ENCODE results near the gene SMARCD2.

DNA sequence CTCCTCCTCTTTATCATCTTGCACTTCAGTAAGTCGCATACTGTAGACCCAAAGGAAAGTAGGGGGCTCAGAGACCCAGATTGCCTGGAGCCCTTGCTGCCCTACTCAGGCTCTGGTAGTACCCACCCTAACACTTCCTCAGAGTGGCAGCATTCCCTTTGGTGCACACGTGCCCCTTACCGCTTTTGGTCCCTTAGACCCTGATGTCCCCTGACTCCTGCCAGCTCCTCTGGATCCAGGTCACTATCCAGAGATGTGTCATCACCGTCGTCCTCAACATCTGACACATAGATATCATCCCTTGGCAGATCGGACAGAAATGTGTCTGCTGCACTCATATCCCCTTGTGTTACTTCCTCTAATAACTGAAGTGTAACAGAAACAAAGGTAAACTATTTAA, 20.7 kb downstream of the SMARCD2 start:
- TF ChIP-seq, protein P1, sequence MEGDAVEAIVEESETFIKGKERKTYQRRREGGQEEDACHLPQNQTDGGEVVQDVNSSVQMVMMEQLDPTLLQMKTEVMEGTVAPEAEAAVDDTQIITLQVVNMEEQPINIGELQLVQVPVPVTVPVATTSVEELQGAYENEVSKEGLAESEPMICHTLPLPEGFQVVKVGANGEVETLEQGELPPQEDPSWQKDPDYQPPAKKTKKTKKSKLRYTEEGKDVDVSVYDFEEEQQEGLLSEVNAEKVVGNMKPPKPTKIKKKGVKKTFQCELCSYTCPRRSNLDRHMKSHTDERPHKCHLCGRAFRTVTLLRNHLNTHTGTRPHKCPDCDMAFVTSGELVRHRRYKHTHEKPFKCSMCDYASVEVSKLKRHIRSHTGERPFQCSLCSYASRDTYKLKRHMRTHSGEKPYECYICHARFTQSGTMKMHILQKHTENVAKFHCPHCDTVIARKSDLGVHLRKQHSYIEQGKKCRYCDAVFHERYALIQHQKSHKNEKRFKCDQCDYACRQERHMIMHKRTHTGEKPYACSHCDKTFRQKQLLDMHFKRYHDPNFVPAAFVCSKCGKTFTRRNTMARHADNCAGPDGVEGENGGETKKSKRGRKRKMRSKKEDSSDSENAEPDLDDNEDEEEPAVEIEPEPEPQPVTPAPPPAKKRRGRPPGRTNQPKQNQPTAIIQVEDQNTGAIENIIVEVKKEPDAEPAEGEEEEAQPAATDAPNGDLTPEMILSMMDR (IDR thresholded peaks at IDR 0.05), result no peak
- no peak for TF ChIP-seq ZFX (IDR thresholded peaks at IDR 0.05; ENCODE audit: borderline replicate concordance)
